WTC11 (cell line): Measurements from ENCODE around the gene CLDN14. TPM values are rescaled to one million over a fixed set of nuclear protein-coding genes. Genes with fewer than 3 reads are reported as not detected.

Source experiments
- total RNA-seq: library from RNA; stranded (reverse); gene quantifications from 3 replicates; pipeline ENCODE4 v1.2.3, GENCODE V29; 2021

CLDN14 gene
- total RNA-seq, 1 experiment from 2014 or later: not detected

Other genes with a start within 250 kb of the CLDN14 start
- 15.9 to 17.2 TPM (median 16.1 TPM) in 3 replicates for gene MORC3, start 159.9 kb downstream of the CLDN14 start, total RNA-seq
- gene CHAF1B, start 94.7 kb downstream of the CLDN14 start, total RNA-seq: 15.1 to 20.7 TPM (median 16.6 TPM) in 3 replicates
- 0.09 to 0.17 TPM (median 0.11 TPM) in 3 replicates for gene SIM2, start 219.0 kb upstream of the CLDN14 start, total RNA-seq